NCI-H2196 (cell line): ENCODE results near the gene RIN3.

Experiments
- DNase-seq: peaks from one replicate; lab custom pipeline; 2025; ENCODE audit not compliant: unreplicated experiment; lab: John Stamatoyannopoulos, UW

RIN3 gene

GRCh38 chr14:92595267-92595666, 81.7 kb downstream of the RIN3 start:
- no peak for DNase-seq

- DNase-seq, result no peak
These were observed 82.8 kb downstream of the RIN3 start for GRCh38 chr14:92596331-92596907.

DNA sequence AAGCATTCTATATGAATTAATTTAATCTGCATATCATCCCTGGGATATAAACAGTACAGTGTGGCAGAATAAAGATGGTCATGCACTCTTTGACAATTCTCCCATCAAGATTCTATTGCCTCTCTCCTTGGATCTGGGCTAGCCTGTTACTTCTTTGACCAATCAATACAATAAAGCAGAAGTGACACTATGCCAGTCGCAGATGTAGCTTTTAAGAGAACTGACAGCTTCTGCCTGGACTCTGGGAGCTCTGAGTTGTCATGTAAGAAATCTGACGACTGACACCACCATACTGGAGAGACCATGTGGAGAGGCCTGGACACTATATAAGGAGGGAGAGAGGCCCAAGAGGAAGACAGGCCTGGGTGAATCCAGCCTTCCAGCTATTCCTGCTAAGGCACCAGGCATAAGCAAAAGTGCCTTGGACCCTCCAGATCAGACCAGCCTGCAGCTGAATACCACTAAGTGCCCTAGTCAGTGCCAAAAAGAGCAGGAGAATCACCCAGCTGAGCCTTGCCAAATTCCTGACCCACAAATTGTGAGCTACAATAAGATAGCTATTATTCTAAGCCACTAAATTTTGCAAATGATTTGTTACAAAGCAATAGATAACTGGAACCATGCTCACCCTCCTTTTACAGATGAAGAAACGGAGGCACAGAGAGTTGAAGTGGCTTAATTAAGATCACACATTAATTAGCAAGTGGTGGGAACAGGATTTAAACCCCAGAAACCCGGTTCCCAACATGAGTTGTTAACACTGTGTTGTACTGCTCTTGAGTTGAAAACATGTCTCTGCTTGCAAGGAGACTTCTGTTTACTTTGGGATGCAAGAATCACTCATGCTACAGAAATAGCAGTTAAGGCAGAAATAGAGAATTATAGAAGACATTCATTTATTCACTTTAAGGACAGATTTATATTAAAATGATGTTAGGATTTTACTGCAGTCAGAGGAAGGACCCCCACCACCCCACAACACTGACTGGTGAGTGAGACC, 84.6 kb downstream of the RIN3 start:
- no peak for DNase-seq

DNA sequence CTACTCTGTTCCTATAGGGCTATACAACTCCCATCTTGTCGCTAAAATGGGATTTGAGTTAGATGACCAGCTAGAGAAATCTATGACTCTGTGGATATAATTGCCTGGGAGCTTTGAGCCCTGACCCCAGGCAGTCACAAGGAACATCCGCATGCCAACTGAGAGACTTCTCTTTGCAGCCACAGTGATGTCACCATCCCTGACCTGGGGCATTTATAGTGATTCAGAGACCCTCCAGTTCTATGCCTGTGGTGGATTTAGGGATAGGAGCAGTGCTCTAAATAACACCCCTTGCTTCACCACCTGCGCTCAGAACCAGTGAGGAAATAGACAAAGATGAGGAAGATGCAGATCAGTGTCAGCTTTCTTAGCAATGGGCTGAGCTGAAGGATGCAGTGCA, 86.2 kb downstream of the RIN3 start:
- DNase-seq, result no peak

- DNase-seq, result no peak
These were observed 86.9 kb downstream of the RIN3 start for GRCh38 chr14:92600318-92601053.

- no peak for DNase-seq
These were observed 87.6 kb downstream of the RIN3 start for GRCh38 chr14:92601131-92601710.

- DNase-seq, result no peak
These were observed 88.3 kb downstream of the RIN3 start for GRCh38 chr14:92601757-92602417.

DNA sequence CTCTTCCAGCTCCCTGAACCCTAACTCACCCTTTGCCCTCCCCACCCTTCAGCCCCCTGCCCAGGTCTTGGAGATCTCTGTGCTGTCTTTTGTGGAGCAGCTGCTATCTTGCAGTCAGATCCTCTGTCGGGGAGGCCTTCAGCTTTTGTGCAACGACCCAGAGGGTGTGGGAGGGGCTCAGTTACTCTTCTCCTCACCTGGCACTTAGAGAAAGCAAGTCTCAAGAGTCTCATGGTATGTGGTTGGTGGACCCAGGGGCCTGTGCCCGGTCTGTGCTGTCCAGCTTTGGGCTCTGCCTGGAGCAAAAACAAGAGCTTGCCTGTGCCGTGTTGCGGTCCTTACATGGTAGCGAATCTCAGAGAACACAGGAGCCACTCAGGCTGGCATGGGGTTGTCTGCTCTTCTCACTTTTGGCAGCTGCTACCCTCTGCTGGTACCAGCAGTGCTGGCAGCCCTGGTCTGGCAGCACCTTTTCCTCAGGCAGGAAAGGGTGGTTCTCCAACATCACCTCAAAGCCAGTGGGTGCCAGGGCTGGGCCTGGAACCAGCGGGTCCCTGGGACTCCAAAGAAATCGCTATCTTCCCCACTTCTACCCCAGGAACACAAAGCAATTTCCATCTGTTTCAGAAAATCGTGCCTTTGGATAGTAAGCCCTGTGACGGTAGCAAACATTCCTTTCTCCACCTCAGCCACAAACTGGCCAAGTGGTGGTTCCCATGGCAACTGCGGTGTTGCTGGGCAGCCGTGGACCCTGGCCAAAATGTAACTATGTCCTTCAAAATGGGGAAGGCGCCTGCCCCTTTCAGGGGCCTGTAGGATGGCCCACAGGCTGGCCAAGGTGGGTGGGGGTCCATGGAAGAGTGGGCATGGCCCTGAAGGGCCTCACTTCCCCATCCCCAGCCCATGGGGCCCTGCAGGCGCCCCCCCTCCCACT, 90.0 kb downstream of the RIN3 start:
- peak; percentile 47 for DNase-seq

DNA sequence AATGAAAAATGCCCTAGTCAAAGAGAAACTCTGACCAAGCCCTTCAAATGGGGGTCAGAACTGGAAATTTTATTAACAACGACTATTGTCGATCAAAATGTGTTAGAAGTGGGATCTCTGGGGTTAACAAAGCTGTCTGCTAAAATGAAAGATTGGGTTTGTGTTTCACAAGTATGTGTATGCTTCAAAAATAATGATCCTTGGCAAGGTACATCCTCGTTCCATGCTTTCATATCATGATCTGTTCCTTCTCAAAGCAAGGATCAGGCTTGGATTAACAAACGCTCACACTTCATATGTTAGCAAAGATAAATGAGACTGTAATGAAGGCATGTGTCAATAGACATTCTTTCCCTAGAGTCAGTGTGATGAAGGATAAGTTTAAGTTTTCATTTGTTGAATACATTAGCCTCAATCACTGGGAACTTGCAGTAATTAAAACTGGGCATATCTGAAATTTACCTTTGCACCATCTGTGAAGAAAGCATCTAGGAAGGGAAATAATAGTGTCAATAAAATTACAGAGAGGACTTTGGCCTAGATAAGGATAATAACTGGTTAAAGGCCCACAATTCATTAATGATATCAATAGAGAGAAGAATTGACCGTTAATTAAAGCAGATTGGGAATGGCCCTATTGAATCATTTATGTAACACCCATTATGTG, 91.8 kb downstream of the RIN3 start:
- no peak for DNase-seq

GRCh38 chr14:92607251-92607650, 93.7 kb downstream of the RIN3 start:
- no peak for DNase-seq

- peak; percentile 1 for DNase-seq
These were observed 94.3 kb downstream of the RIN3 start for GRCh38 chr14:92607702-92608429.

GRCh38 chr14:92609955-92610354, 96.4 kb downstream of the RIN3 start:
- no peak for DNase-seq

DNA sequence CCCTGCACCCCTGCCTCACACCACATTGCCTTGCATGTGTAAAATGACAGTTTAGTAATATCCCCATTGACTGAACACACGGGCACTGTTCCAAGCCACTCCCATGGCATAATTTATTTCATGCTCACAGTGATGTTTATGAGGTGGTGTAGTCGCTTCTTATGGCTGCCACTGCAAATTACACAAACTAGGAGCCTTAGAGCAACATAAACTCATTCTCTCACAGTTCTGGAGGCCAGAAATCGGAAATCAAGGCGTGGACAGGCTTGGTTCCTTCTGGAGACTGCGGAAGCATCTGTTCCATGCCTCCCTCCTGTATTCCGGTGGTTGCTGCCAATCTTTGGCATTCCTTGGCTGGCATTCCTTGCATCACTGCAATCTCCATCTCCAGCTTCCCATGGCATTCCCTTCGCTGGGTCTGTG, 97.3 kb downstream of the RIN3 start:
- DNase-seq, result no peak

GRCh38 chr14:92613008-92613658, 99.6 kb downstream of the RIN3 start:
- DNase-seq, result peak; percentile 1

DNA sequence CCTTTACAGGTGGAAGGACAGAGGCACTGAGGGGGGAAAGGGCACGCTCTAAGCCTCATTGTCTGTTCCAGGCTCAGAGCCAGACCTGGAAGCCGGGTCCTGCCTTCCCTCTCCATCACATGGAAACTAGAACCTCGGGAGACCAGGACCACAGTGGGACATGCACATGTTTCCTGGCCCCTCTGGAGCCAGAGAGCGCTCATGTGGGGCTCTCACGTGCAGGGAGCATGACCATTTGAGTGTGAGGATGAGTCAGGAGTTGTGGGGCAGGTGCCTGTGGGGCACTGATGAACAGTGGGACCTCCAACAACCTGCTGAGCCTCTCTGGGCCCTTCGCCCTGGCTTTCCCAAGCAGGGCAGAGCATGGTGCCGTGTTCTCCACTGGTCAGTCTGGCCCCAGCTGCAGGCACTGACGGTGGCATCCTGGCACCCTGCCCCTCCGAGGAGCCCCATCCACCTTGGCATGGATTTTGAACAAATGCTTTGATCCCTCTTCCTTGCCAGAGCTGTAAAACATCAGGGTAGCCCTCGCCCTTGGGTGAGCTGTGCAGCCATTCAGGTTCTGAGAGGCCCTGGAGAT, 100.2 kb downstream of the RIN3 start:
- no peak for DNase-seq

GRCh38 chr14:92615451-92615850, 101.9 kb downstream of the RIN3 start:
- DNase-seq, result no peak

DNA sequence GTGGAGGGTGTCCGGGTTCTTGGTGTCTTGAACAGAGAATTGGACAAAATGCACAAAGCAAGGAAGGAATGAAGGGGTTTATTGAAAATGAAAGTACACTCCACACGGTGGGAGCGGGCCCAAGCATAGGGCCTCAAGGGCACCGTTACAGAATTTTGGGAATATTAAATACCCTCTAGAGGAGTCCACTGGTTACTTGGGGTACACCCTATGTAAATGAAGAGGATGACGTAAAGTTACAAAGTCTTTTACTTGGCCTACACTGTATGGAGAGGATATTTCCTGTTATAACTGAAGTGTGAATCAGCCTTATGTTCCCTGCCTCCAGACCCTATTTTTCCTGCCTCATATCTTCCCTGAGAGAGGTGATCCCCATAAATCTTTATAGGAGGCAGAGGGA, 102.6 kb downstream of the RIN3 start:
- no peak for DNase-seq

DNA sequence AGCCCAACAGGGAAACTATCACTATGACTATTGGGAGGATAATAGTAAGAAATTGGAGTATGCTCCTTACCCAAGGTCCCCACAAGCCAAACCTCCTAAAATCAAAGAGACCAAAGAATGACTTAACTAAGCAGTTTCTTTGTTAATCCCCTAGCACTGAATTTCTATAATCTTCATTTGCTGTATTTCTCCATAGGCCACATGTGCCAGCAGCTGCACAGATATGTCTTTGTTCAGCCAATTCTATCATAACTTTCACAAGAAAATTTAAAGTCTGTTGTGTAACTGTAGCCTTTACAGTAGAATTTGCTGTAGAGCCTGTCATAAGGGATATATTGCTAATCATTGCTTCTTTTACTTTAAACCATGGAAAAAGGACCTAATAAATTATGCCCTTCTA, 104.0 kb downstream of the RIN3 start:
- DNase-seq, result no peak
